Ascending aorta (tissue), 2 donors: ENCODE results near the gene RREB1. TPM values are rescaled to one million over a fixed set of nuclear protein-coding genes. Genes with fewer than 3 reads are reported as not detected.

Experiments
- DNase-seq, 2 donors: peaks; one replicate each; pipeline ENCODE4 v3.0.0-alpha.2; 2019; ENCODE audit warnings: low spot score in 2 of 2
- H3K27ac ChIP-seq, 2 donors: fragments of 200-600 bp; sonication (generic); one replicate each; pipeline ENCODE4 v1.5.1; 2016 to 2017; ENCODE audit warnings: mild to moderate bottlenecking in 1 of 2
- H3K27me3 ChIP-seq: fragments of 200-600 bp; sonication (generic); one replicate; pipeline ENCODE4 v1.5.1; 2017
- H3K36me3 ChIP-seq, 2 donors: fragments of 200-600 bp; sonication (generic); one replicate each; pipeline ENCODE4 v1.5.1; 2016
- H3K4me1 ChIP-seq, 2 donors: fragments of 200-600 bp; sonication (generic); one replicate each; pipeline ENCODE4 v1.5.1; 2016 to 2017; ENCODE audit warnings: mild to moderate bottlenecking in 1 of 2
- H3K4me3 ChIP-seq, 2 donors: fragments of 200-600 bp; sonication (generic); one replicate each; pipeline ENCODE4 v1.5.1; 2016 to 2017; ENCODE audit warnings: mild to moderate bottlenecking in 1 of 2
- H3K9me3 ChIP-seq, 2 donors: fragments of 200-600 bp; sonication (generic); one replicate each; pipeline ENCODE4 v1.5.1; 2016
- intact Hi-C: fragments of 100-400 bp; cut with DNase I; formaldehyde crosslinking; loops from one replicate; pipeline ENCODE4 v1.15.1; 2023
- total RNA-seq: library from RNA; depleted of rRNA; stranded (reverse); fragments of >200 nt; gene quantifications from one replicate; pipeline ENCODE4 v1.1.0, GENCODE V29; 2016
- TF ChIP-seq, protein P1 (sequence below), 3 experiments: fragments of 200-600 bp in 2 of 3; fragments of 450-650 bp in 1 of 3; sonication (generic) in 2 of 3; IDR thresholded peaks; one replicate each; pipeline ENCODE4 v1.5.1; 2016 to 2019; ENCODE audit warnings: antibody characterized with exemption in 3 of 3, mild to moderate bottlenecking in 1 of 3, moderate library complexity in 1 of 3

RREB1 gene
- total RNA-seq, 1 donor from 2014 or later = 48.9 TPM

- DNase-seq = no peak
- Histone ChIP-seq H3K36me3 (no peaks in the 10 kb centered on the region), H3K27ac (no peak overlapping the region), H3K27me3 (no peaks in the 10 kb centered on the region), H3K9me3 (no peaks in the 10 kb centered on the region), H3K4me3 (no peak overlapping the region), H3K4me1 (peaks cover 10 to 23% of the 10 kb centered on the region in 2 donors)
- intact Hi-C loops = no loop called here
- TF ChIP-seq, protein P1, sequence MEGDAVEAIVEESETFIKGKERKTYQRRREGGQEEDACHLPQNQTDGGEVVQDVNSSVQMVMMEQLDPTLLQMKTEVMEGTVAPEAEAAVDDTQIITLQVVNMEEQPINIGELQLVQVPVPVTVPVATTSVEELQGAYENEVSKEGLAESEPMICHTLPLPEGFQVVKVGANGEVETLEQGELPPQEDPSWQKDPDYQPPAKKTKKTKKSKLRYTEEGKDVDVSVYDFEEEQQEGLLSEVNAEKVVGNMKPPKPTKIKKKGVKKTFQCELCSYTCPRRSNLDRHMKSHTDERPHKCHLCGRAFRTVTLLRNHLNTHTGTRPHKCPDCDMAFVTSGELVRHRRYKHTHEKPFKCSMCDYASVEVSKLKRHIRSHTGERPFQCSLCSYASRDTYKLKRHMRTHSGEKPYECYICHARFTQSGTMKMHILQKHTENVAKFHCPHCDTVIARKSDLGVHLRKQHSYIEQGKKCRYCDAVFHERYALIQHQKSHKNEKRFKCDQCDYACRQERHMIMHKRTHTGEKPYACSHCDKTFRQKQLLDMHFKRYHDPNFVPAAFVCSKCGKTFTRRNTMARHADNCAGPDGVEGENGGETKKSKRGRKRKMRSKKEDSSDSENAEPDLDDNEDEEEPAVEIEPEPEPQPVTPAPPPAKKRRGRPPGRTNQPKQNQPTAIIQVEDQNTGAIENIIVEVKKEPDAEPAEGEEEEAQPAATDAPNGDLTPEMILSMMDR (IDR thresholded peaks at IDR 0.05) = no peak
Observed at GRCh38 chr6:7164536-7165001, 56.8 kb downstream of the RREB1 start.

- intact Hi-C loops = no loop called here
- Histone ChIP-seq H3K36me3 (no peaks in the 10 kb centered on the region), H3K27ac (no peak overlapping the region), H3K9me3 (no peaks in the 10 kb centered on the region), H3K4me1 (peaks cover 13 to 30% of the 10 kb centered on the region in 2 donors), H3K27me3 (no peaks in the 10 kb centered on the region), H3K4me3 (no peak overlapping the region)
- no peak for DNase-seq
- TF ChIP-seq, protein P1 (IDR thresholded peaks at IDR 0.05) = no peak
Observed at GRCh38 chr6:7165002-7165889, 57.5 kb downstream of the RREB1 start.

DNA sequence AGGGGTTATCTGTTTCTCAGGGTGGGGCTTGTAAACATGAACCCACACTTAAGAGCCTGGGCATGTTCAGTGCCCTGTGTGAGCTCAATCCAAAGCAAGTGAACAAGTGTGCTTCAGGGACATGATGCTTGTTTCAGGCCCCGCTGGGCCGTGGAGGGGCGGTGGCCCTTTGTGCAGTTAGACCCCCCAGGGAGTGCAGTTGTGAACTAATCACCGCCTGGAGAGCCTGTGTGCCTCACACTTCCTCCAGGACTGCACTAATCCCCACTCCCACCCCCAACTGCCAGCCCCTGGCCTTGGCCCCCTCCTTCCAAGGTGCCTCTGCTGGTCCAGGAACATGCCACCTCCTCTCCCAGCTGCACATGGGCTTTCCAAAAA, 58.1 kb downstream of the RREB1 start:
- TF ChIP-seq, protein P1 (IDR thresholded peaks at IDR 0.05) = no peak
- H3K27me3 ChIP-seq = no peaks in the 10 kb centered on the region
- intact Hi-C loops = no loop called here
- no peaks in the 10 kb centered on the region for H3K36me3 ChIP-seq
- H3K4me1 ChIP-seq = peaks cover 13 to 35% of the 10 kb centered on the region in 2 donors
- no peak overlapping the region for H3K27ac ChIP-seq
- H3K4me3 ChIP-seq = no peak overlapping the region
- no peak for DNase-seq
- H3K9me3 ChIP-seq = no peaks in the 10 kb centered on the region

- intact Hi-C loops = no loop called here
- Histone ChIP-seq H3K36me3 (no peaks in the 10 kb centered on the region), H3K4me3 (no peak overlapping the region), H3K27ac (no peak overlapping the region), H3K4me1 (peaks cover 13 to 35% of the 10 kb centered on the region in 2 donors), H3K9me3 (no peaks in the 10 kb centered on the region), H3K27me3 (no peaks in the 10 kb centered on the region)
- TF ChIP-seq, protein P1 (IDR thresholded peaks at IDR 0.05) = no peak
- no peak for DNase-seq
Observed at GRCh38 chr6:7166410-7167293, 58.9 kb downstream of the RREB1 start.

GRCh38 chr6:7169296-7169721, 61.5 kb downstream of the RREB1 start:
- TF ChIP-seq, protein P1 (IDR thresholded peaks at IDR 0.05) = no peak
- H3K9me3 ChIP-seq = no peaks in the 10 kb centered on the region
- H3K27me3 ChIP-seq = no peaks in the 10 kb centered on the region
- intact Hi-C loops = loop anchor here (2.0 kb wide), 1 partner anchor 61 kb away; no protein-coding TSS in a partner anchor
- H3K4me1 ChIP-seq = peaks cover 13 to 49% of the 10 kb centered on the region in 2 donors
- peak overlapping the region; percentile 76 to 83 for H3K27ac ChIP-seq
- no peaks in the 10 kb centered on the region for H3K36me3 ChIP-seq
- H3K4me3 ChIP-seq = no peak overlapping the region
- peak in 1 of 2 donors; percentile 80 for DNase-seq
